HCEC 1CT (cell line): ENCODE data around the gene STN1.

Source experiments
- DNase-seq: peaks from one replicate; pipeline ENCODE4 v3.0.0-alpha.2; 2017

The STN1 gene

GRCh38 chr10:103928784-103929183, 10.8 kb upstream of the STN1 start:
- no peak for DNase-seq

GRCh38 chr10:103926722-103927319, 8.8 kb upstream of the STN1 start:
- DNase-seq: no peak

- no peak for DNase-seq
Measured at GRCh38 chr10:103925591-103925990, 7.6 kb upstream of the STN1 start.

- no peak for DNase-seq
Measured at GRCh38 chr10:103923502-103923901, 5.5 kb upstream of the STN1 start.

- no peak for DNase-seq
Measured at GRCh38 chr10:103922659-103923058, 4.7 kb upstream of the STN1 start.

GRCh38 chr10:103921750-103922195, 3.8 kb upstream of the STN1 start:
- DNase-seq: peak; percentile 6

- DNase-seq: no peak
Measured at GRCh38 chr10:103921248-103921647, 3.3 kb upstream of the STN1 start.

- no peak for DNase-seq
Measured at GRCh38 chr10:103919648-103920025, 1.7 kb upstream of the STN1 start.

- peak; percentile 53 for DNase-seq
Measured at GRCh38 chr10:103917302-103918052, 507 bp downstream of the STN1 start.

GRCh38 chr10:103916876-103917275, 1.1 kb downstream of the STN1 start:
- no peak for DNase-seq

- DNase-seq: no peak
Measured at GRCh38 chr10:103916254-103916653, 1.7 kb downstream of the STN1 start.

- no peak for DNase-seq
Measured at GRCh38 chr10:103915796-103916195, 2.2 kb downstream of the STN1 start.

- DNase-seq: no peak
Measured at GRCh38 chr10:103912759-103913158, 5.2 kb downstream of the STN1 start.

GRCh38 chr10:103911021-103911459, 6.9 kb downstream of the STN1 start:
- DNase-seq: no peak

- no peak for DNase-seq
Measured at GRCh38 chr10:103910442-103911012, 7.5 kb downstream of the STN1 start.

GRCh38 chr10:103905441-103905840, 12.5 kb downstream of the STN1 start:
- DNase-seq: no peak

- no peak for DNase-seq
Measured at GRCh38 chr10:103901299-103901698, 16.7 kb downstream of the STN1 start.

GRCh38 chr10:103899312-103899711, 18.7 kb downstream of the STN1 start:
- no peak for DNase-seq

GRCh38 chr10:103897241-103897774, 20.7 kb downstream of the STN1 start:
- DNase-seq: no peak

GRCh38 chr10:103896225-103896624, 21.8 kb downstream of the STN1 start:
- peak; percentile 62 for DNase-seq

GRCh38 chr10:103895411-103896186, 22.4 kb downstream of the STN1 start:
- peak; percentile 77 for DNase-seq

- DNase-seq: peak; percentile 22
Measured at GRCh38 chr10:103894441-103894864, 23.5 kb downstream of the STN1 start.

- DNase-seq: no peak
Measured at GRCh38 chr10:103893817-103894216, 24.2 kb downstream of the STN1 start.
